ENCODE data around the gene SP9. TPM values are rescaled to one million over a fixed set of nuclear protein-coding genes. Genes with fewer than 3 reads are reported as not detected.

The SP9 gene
- total RNA-seq, 2 donors from 2014 or later: not detected

- Mint-ChIP-seq H3K36me3 (peaks cover 7 to 12% of the 10 kb centered on the region in 2 donors), H3K27ac (no peak overlapping the region), H3K9me3 (no peaks in the 10 kb centered on the region)
- no peak for DNase-seq (ENCODE audit: low spot score in 2 of 2)
- ATAC-seq: no peak
These were observed 3.7 kb upstream of the SP9 start for GRCh38 chr2:174330945-174331594.

DNA sequence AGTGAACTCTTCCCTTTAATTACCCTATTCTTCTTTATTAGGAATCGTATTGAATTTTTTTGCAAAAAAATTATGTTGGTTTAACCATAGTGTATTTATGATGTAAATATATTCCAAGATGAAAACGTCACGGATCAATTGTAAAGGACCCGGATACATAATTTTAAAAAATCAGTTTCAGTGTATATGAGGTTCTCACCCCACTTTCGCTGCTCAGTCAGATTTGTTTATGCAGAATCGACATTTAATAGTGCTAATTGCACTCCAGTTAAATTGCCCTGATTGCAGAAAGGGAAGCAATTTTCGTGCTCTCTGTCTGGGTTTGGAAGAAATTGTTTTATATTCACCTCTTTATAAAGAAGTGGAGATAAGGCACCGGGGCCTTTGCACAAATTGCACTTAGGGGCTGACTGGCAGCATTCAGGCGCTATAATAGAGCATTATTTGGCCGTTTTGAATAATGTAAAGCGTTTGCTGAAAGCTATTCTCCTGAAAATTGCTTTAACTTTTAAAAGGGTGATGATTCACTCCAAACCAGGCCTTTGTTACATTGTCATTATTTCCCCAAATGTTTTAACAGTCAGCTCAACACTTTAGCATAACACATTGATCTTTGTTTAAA is 3.0 kb upstream of the SP9 start:
- Mint-ChIP-seq H3K36me3 (peaks cover 7 to 12% of the 10 kb centered on the region in 2 donors), H3K27ac (no peak overlapping the region), H3K9me3 (no peaks in the 10 kb centered on the region)
- no peak for DNase-seq (ENCODE audit: low spot score in 2 of 2)
- ATAC-seq: no peak

GRCh38 chr2:174332217-174332963 is 2.4 kb upstream of the SP9 start:
- Mint-ChIP-seq H3K27ac (peak overlapping the region in 1 of 2 donors; percentile 44), H3K36me3 (peaks cover 5 to 12% of the 10 kb centered on the region in 2 donors), H3K9me3 (no peaks in the 10 kb centered on the region)
- ATAC-seq: no peak
- no peak for DNase-seq (ENCODE audit: low spot score in 2 of 2)

DNA sequence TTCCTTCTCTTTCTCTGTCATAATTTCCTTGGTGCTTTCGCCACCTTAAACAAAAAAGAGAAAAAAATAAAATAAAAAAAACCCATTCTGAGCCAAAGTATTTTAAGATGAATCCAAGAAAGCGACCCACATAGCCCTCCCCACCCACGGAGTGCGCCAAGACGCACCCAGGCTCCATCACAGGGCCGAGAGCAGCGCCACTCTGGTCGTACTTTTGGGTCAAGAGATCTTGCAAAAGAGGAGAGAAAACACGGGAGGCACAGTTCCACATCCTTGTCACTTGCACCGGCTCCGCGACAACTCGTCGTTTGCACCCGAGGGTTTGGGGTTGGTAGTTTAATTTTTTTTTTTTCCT is 1.8 kb upstream of the SP9 start:
- H3K27ac Mint-ChIP-seq: peak overlapping the region in 1 of 2 donors; percentile 44
- no peak for DNase-seq (ENCODE audit: low spot score in 2 of 2)
- ATAC-seq: no peak

GRCh38 chr2:174333372-174334277 is 1.1 kb upstream of the SP9 start:
- Mint-ChIP-seq H3K27ac (peak overlapping the region in 1 of 2 donors; percentile 36), H3K9me3 (no peaks in the 10 kb centered on the region), H3K36me3 (peaks cover 0 to 12% of the 10 kb centered on the region in 2 donors)
- no peak for DNase-seq (ENCODE audit: low spot score in 2 of 2)
- ATAC-seq: no peak

More for the DNA sequence above, 1.8 kb upstream of the SP9 start:
- Mint-ChIP-seq H3K36me3 (peaks cover 0 to 12% of the 10 kb centered on the region in 2 donors), H3K9me3 (no peaks in the 10 kb centered on the region)

- Mint-ChIP-seq H3K9me3 (no peaks in the 10 kb centered on the region), H3K27ac (peak overlapping the region in 1 of 2 donors; percentile 36), H3K36me3 (peaks cover 0 to 5% of the 10 kb centered on the region in 2 donors)
- DNase-seq (ENCODE audit: low spot score in 2 of 2) (no peak), ATAC-seq (no peak)
These were observed 457 bp upstream of the SP9 start for GRCh38 chr2:174334278-174334715.

- H3K36me3 Mint-ChIP-seq: no peaks in the 10 kb centered on the region
- no peak for DNase-seq (ENCODE audit: low spot score in 2 of 2)
- H3K27ac Mint-ChIP-seq: peak overlapping the region in 1 of 2 donors; percentile 68
- H3K9me3 Mint-ChIP-seq: no peaks in the 10 kb centered on the region
- ATAC-seq: no peak
These were observed 667 bp downstream of the SP9 start for GRCh38 chr2:174335254-174335987.

DNA sequence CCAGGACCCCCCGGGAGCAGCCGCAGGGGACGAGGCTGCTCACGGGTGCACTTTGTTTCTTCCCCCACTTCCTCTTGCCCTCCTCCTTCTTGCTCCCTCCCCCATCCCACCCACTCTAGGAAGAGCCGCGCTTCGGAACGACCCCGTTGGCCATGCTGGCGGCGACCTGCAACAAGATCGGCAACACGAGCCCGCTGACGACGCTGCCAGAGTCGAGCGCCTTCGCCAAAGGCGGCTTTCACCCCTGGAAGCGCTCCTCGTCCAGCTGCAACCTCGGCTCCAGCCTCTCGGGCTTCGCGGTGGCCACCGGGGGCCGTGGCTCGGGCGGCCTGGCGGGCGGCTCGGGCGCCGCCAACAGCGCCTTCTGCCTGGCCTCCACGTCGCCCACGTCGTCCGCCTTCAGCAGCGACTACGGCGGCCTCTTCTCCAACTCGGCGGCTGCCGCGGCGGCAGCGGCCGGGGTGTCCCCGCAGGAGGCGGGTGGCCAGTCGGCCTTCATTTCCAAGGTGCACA is 1.3 kb downstream of the SP9 start:
- DNase-seq (ENCODE audit: low spot score in 2 of 2) (no peak), ATAC-seq (peak in 1 of 2 donors; percentile 6)
- Mint-ChIP-seq H3K9me3 (no peaks in the 10 kb centered on the region), H3K27ac (no peak overlapping the region), H3K36me3 (no peaks in the 10 kb centered on the region)

GRCh38 chr2:174336501-174337336 is 2.0 kb downstream of the SP9 start:
- peak; percentile 53 to 56 for ATAC-seq
- DNase-seq (ENCODE audit: low spot score in 2 of 2): peak in 1 of 2 donors; percentile 53
- Mint-ChIP-seq H3K36me3 (peaks cover 0 to 5% of the 10 kb centered on the region in 2 donors), H3K27ac (no peak overlapping the region), H3K9me3 (no peaks in the 10 kb centered on the region)

DNA sequence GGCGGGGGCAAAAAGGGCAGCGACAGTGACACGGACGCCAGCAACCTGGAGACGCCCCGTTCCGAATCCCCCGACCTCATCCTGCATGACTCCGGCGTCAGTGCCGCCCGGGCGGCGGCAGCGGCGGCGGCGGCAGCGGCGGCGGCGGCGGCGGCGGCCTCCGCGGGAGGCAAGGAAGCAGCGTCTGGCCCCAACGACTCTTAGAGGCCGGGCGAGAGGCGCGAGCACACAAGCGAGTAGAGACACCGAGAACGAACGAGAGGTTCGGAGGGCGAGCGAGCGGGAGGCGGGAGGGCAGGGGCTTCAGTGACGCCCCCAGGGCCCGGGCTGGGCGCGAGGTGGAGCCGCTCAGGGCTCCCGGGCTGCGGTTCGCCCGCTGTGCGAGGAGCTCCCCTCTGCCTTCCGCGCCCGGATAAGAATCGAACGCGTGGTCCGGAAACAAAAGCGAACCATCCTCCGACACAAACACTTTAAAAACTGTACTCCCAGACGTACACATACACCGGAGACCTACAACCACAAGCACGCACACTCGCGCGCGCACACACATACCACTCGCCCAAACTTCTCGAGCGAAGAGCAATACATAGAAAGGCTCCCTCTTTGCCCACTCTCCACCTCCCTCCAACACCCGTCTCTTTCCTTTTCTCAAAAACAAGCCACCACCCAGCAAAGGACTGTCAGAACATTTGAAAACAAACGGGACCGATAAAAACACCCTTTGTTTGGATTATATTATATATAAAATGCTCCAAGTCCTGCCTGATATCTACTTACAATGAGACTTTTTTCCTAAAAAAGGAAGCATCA is 2.8 kb downstream of the SP9 start:
- Mint-ChIP-seq H3K9me3 (no peaks in the 10 kb centered on the region), H3K27ac (peak overlapping the region in 1 of 2 donors; percentile 72), H3K36me3 (peaks cover 0 to 6% of the 10 kb centered on the region in 2 donors)
- DNase-seq (ENCODE audit: low spot score in 2 of 2) (peak in 1 of 2 donors; percentile 51), ATAC-seq (peak; percentile 34 to 39)

- ATAC-seq (no peak), DNase-seq (ENCODE audit: low spot score in 2 of 2) (no peak)
- Mint-ChIP-seq H3K9me3 (no peaks in the 10 kb centered on the region), H3K27ac (peak overlapping the region in 1 of 2 donors; percentile 72), H3K36me3 (peaks cover 0 to 6% of the 10 kb centered on the region in 2 donors)
These were observed 3.4 kb downstream of the SP9 start for GRCh38 chr2:174338147-174338605.

DNA sequence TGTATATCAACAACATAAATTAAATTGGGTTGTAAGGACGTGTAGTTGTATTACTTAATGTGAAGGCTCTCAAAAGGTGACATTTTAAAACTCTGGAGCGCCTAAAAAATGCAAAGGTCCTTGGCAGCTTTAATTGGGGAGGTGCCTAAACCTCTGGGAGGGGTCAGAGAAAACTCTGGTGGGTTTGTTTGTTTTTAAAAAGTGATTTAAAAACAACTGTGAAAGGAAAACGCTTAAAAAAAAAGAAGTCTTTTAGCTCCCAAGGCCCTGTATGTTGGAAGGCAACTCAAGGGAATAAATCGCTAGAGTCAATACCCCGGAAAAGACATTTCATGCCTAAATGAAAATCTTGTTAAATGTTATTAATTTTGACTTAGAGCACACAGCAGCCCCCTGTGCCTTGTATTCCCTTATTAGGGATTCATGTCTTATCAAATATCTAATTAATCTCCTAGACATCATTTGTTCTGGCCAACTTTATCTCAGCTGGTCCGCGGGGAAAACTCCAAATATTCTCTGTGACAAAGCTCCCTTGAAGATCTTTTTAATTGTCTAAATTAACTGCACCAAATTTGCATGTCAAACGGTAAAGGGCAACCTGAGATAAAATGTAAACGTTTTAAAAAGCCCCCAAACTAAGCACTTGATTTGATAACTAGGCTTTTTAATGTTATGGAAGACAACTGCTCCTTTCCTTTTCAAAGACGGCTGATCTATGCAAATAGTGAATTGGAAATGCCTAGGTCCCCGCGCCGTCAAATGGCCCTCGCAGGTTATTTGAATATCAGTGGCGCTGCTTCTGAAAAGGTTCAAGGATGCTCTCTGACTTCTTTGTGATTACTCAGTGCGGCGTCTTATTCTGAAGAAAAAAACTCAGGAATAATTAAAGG is 4.2 kb downstream of the SP9 start:
- ATAC-seq (no peak), DNase-seq (ENCODE audit: low spot score in 2 of 2) (no peak)
- Mint-ChIP-seq H3K27ac (peak overlapping the region in 1 of 2 donors; percentile 77), H3K36me3 (peaks cover 0 to 6% of the 10 kb centered on the region in 2 donors), H3K9me3 (no peaks in the 10 kb centered on the region)
